ENCODE results near the gene PTPRU.

Gene PTPRU

DNA sequence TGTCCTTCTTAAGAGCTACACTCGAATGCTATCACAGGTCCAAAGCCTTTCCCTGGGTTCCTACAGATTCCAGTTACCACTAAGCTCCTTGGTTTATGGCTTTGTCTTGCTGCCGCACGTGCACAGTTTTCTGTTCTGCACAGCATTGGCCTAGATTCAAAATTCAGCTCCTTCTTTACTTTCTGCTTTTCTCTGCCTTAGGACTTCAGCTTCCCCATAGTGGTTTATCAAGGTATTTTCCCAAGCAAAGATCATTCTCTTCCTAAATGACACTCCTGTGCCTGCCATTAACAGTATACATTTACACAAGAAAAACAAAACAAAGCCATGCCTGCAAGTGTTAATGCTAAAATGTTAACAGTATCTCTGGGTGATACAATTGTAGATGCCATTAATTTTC lies 41.8 kb downstream of the PTPRU start:
- no peak for ATAC-seq
- TF ChIP-seq SNAI2 (CRISPR knock-in tag; IDR thresholded peaks at IDR 0.05) (no peak), OSR1 (CRISPR knock-in tag; IDR thresholded peaks at IDR 0.05) (no peak), TOX (CRISPR knock-in tag; IDR thresholded peaks at IDR 0.05; ENCODE audit: borderline replicate concordance) (no peak), ZNF8 (CRISPR knock-in tag; IDR thresholded peaks at IDR 0.05) (no peak), ZFP3 (CRISPR knock-in tag; IDR thresholded peaks at IDR 0.05) (no peak), PATZ1 (CRISPR knock-in tag; IDR thresholded peaks at IDR 0.05; ENCODE audit: borderline replicate concordance) (no peak), ESRRG (CRISPR knock-in tag; IDR thresholded peaks at IDR 0.05) (no peak), ZFP30 (CRISPR knock-in tag; IDR thresholded peaks at IDR 0.05) (no peak), ZNF70 (CRISPR knock-in tag; IDR thresholded peaks at IDR 0.05) (no peak), ZC3H10 (CRISPR knock-in tag; IDR thresholded peaks at IDR 0.05) (no peak), ISL1 (CRISPR knock-in tag; IDR thresholded peaks at IDR 0.05) (no peak), GLIS3 (CRISPR knock-in tag; IDR thresholded peaks at IDR 0.05) (no peak), RARB (CRISPR knock-in tag; IDR thresholded peaks at IDR 0.05) (no peak), ARNTL (CRISPR knock-in tag; IDR thresholded peaks at IDR 0.05; ENCODE audit: borderline replicate concordance, low read depth) (no peak)
- TF ChIP-seq, protein P1, sequence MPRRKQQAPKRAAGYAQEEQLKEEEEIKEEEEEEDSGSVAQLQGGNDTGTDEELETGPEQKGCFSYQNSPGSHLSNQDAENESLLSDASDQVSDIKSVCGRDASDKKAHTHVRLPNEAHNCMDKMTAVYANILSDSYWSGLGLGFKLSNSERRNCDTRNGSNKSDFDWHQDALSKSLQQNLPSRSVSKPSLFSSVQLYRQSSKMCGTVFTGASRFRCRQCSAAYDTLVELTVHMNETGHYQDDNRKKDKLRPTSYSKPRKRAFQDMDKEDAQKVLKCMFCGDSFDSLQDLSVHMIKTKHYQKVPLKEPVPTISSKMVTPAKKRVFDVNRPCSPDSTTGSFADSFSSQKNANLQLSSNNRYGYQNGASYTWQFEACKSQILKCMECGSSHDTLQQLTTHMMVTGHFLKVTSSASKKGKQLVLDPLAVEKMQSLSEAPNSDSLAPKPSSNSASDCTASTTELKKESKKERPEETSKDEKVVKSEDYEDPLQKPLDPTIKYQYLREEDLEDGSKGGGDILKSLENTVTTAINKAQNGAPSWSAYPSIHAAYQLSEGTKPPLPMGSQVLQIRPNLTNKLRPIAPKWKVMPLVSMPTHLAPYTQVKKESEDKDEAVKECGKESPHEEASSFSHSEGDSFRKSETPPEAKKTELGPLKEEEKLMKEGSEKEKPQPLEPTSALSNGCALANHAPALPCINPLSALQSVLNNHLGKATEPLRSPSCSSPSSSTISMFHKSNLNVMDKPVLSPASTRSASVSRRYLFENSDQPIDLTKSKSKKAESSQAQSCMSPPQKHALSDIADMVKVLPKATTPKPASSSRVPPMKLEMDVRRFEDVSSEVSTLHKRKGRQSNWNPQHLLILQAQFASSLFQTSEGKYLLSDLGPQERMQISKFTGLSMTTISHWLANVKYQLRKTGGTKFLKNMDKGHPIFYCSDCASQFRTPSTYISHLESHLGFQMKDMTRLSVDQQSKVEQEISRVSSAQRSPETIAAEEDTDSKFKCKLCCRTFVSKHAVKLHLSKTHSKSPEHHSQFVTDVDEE (CRISPR knock-in tag; IDR thresholded peaks at IDR 0.05), result no peak
- TF ChIP-seq, protein P2, sequence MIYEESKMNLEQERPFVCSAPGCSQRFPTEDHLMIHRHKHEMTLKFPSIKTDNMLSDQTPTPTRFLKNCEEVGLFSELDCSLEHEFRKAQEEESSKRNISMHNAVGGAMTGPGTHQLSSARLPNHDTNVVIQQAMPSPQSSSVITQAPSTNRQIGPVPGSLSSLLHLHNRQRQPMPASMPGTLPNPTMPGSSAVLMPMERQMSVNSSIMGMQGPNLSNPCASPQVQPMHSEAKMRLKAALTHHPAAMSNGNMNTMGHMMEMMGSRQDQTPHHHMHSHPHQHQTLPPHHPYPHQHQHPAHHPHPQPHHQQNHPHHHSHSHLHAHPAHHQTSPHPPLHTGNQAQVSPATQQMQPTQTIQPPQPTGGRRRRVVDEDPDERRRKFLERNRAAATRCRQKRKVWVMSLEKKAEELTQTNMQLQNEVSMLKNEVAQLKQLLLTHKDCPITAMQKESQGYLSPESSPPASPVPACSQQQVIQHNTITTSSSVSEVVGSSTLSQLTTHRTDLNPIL (CRISPR knock-in tag; IDR thresholded peaks at IDR 0.05; ENCODE audit: low read depth), result no peak
- TF ChIP-seq, protein P3, sequence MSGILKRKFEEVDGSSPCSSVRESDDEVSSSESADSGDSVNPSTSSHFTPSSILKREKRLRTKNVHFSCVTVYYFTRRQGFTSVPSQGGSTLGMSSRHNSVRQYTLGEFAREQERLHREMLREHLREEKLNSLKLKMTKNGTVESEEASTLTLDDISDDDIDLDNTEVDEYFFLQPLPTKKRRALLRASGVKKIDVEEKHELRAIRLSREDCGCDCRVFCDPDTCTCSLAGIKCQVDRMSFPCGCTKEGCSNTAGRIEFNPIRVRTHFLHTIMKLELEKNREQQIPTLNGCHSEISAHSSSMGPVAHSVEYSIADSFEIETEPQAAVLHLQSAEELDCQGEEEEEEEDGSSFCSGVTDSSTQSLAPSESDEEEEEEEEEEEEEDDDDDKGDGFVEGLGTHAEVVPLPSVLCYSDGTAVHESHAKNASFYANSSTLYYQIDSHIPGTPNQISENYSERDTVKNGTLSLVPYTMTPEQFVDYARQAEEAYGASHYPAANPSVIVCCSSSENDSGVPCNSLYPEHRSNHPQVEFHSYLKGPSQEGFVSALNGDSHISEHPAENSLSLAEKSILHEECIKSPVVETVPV (CRISPR knock-in tag; IDR thresholded peaks at IDR 0.05), result no peak
- TF ChIP-seq, protein P4, sequence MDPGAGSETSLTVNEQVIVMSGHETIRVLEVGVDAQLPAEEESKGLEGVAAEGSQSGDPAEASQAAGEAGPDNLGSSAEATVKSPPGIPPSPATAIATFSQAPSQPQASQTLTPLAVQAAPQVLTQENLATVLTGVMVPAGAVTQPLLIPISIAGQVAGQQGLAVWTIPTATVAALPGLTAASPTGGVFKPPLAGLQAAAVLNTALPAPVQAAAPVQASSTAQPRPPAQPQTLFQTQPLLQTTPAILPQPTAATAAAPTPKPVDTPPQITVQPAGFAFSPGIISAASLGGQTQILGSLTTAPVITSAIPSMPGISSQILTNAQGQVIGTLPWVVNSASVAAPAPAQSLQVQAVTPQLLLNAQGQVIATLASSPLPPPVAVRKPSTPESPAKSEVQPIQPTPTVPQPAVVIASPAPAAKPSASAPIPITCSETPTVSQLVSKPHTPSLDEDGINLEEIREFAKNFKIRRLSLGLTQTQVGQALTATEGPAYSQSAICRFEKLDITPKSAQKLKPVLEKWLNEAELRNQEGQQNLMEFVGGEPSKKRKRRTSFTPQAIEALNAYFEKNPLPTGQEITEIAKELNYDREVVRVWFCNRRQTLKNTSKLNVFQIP (CRISPR knock-in tag; IDR thresholded peaks at IDR 0.05; ENCODE audit: borderline replicate concordance, low read depth), result no peak

- ATAC-seq, result no peak
- TF ChIP-seq ZNF8 (CRISPR knock-in tag; IDR thresholded peaks at IDR 0.05) (no peak), RARB (CRISPR knock-in tag; IDR thresholded peaks at IDR 0.05) (no peak), ESRRG (CRISPR knock-in tag; IDR thresholded peaks at IDR 0.05) (no peak), SNAI2 (CRISPR knock-in tag; IDR thresholded peaks at IDR 0.05) (no peak), ZFP30 (CRISPR knock-in tag; IDR thresholded peaks at IDR 0.05) (no peak), ISL1 (CRISPR knock-in tag; IDR thresholded peaks at IDR 0.05) (no peak), PATZ1 (CRISPR knock-in tag; IDR thresholded peaks at IDR 0.05; ENCODE audit: borderline replicate concordance) (no peak), PPARA (CRISPR knock-in tag; IDR thresholded peaks at IDR 0.05; ENCODE audit: borderline replicate concordance) (no peak), BACH2 (CRISPR knock-in tag; IDR thresholded peaks at IDR 0.05; ENCODE audit: borderline replicate concordance) (no peak), GLIS3 (CRISPR knock-in tag; IDR thresholded peaks at IDR 0.05) (no peak), ZFP3 (CRISPR knock-in tag; IDR thresholded peaks at IDR 0.05) (no peak), CSDC2 (CRISPR knock-in tag; IDR thresholded peaks at IDR 0.05) (no peak)
- TF ChIP-seq, protein P4 (CRISPR knock-in tag; IDR thresholded peaks at IDR 0.05; ENCODE audit: borderline replicate concordance, low read depth), result no peak
- TF ChIP-seq, protein P1 (CRISPR knock-in tag; IDR thresholded peaks at IDR 0.05), result no peak
- TF ChIP-seq, protein P2 (CRISPR knock-in tag; IDR thresholded peaks at IDR 0.05; ENCODE audit: low read depth), result no peak
These were observed 43.1 kb downstream of the PTPRU start for GRCh38 chr1:29279406-29279805.

Measured in SK-N-SH treated with all-trans-retinoic acid at 6 μM for 48 hours (cell line).